A549 (cell line): Measurements from ENCODE around the gene OOEP. TPM values are rescaled to one million over a fixed set of nuclear protein-coding genes. Genes with fewer than 3 reads are reported as not detected.

ENCODE experiments used
- ATAC-seq, 2 experiments: fragments of 200-7000 bp in 1 of 2; fragments of >200 bp in 1 of 2; cut with Nextera tagmentation in 1 of 2; cut with Tn5 transposase in 1 of 2; 3 replicates each; pipeline versions ENCODE4 v1.8.0 to v1.9.1; 2018 to 2020; ENCODE audit warnings: mild to moderate bottlenecking in 1 of 2, moderate library complexity in 1 of 2
- CTCF ChIA-PET: fragments of 300-600 bp; sonication (Branson Sonifier 250); formaldehyde crosslinking; extraction: SDS; loops from one replicate; lab custom pipeline; 2021; ENCODE audit warnings: antibody characterized with exemption, inconsistent platforms; lab: Yijun Ruan, JAX
- POLR2A ChIA-PET: fragments of 350-600 bp; formaldehyde crosslinking; extraction: SDS; loops from one replicate; lab custom pipeline; 2021; ENCODE audit warnings: antibody characterized with exemption, inconsistent platforms; lab: Yijun Ruan, JAX
- DNase-seq, 2 experiments: peaks; one replicate each; pipeline versions ENCODE4 v3.0.0 to v3.0.0-alpha.2; 2011 to 2016; ENCODE audit warnings: low read depth in 1 of 2, low spot score in 1 of 2
- FAIRE-seq: peaks from 2 replicates; lab custom pipeline; 2011; peaks lifted over from hg19 to GRCh38; lab: Jason Lieb, UNC
- H3K27ac ChIP-seq, 2 experiments: fragments of >200 bp; sonication (Bioruptor Twin); formaldehyde crosslinking; 3 replicates each; pipeline ENCODE4 v1.5.1; 2016 to 2017
- H3K4me1 ChIP-seq: fragments of >200 bp; sonication (Bioruptor Twin); formaldehyde crosslinking; 3 replicates; pipeline ENCODE4 v1.6.1; 2016
- H3K4me2 ChIP-seq: fragments of >200 bp; sonication (Bioruptor Twin); formaldehyde crosslinking; 3 replicates; pipeline ENCODE4 v1.6.1; 2016
- H3K4me3 ChIP-seq: fragments of >200 bp; sonication (Bioruptor Twin); formaldehyde crosslinking; 3 replicates; pipeline ENCODE4 v1.5.1; 2016
- H3K9me3 ChIP-seq: fragments of >200 bp; sonication (Bioruptor Twin); formaldehyde crosslinking; 3 replicates; pipeline ENCODE4 v1.6.1; 2016
- BCL3 ChIP-seq: fragments of >200 bp; sonication (Bioruptor Twin); formaldehyde crosslinking; IDR thresholded peaks from 3 replicates; pipeline ENCODE4 v1.6.1; 2016
- BHLHE40 ChIP-seq: IDR thresholded peaks from 2 replicates; pipeline ENCODE4 v1.6.1; 2012; ENCODE audit warnings: low read depth, low read length, inconsistent platforms
- CBX2 ChIP-seq: fragments of 200-600 bp; sonication (generic); IDR thresholded peaks from 2 replicates; pipeline ENCODE4 v1.6.1; 2016; ENCODE audit warnings: low read depth, mild to moderate bottlenecking, borderline replicate concordance
- CBX8 ChIP-seq: fragments of 200-600 bp; sonication (generic); IDR thresholded peaks from 2 replicates; pipeline ENCODE4 v1.6.1; 2016
- CHD4 ChIP-seq: fragments of 200-600 bp; sonication (generic); IDR thresholded peaks from 2 replicates; pipeline ENCODE4 v1.6.1; 2016; ENCODE audit warnings: antibody characterized with exemption, mild to moderate bottlenecking, borderline replicate concordance
- ESRRA ChIP-seq: fragments of 150-350 bp; IDR thresholded peaks from 2 replicates; pipeline ENCODE4 v1.6.1; 2014; ENCODE audit warnings: mild to moderate bottlenecking, low read length, borderline replicate concordance
- FOXS1 ChIP-seq: fragments of 250-450 bp; sonication (Bioruptor Pico); IDR thresholded peaks from 2 replicates; pipeline ENCODE4 v1.5.0; 2020; ENCODE audit warnings: mild to moderate bottlenecking, moderate library complexity
- GATA3 ChIP-seq: IDR thresholded peaks from 2 replicates; pipeline ENCODE4 v1.6.1; 2012; ENCODE audit warnings: borderline replicate concordance
- HDAC2 ChIP-seq: fragments of 200-600 bp; sonication (generic); IDR thresholded peaks from 2 replicates; pipeline ENCODE4 v1.6.1; 2016
- HEYL ChIP-seq: fragments of 250-450 bp; sonication (Bioruptor Pico); IDR thresholded peaks from 2 replicates; pipeline ENCODE4 v1.8.0; 2021; ENCODE audit warnings: mild to moderate bottlenecking, moderate library complexity
- JUNB ChIP-seq: fragments of >200 bp; sonication (Bioruptor Twin); formaldehyde crosslinking; IDR thresholded peaks from 2 replicates; pipeline ENCODE4 v1.6.1; 2016
- MAFK ChIP-seq: fragments of 450-650 bp; IDR thresholded peaks from 2 replicates; pipeline ENCODE4 v1.6.1; 2014; ENCODE audit not compliant: partially characterized antibody
- PBX3 ChIP-seq: IDR thresholded peaks from 2 replicates; pipeline ENCODE4 v1.6.1; 2012
- PHF8 ChIP-seq: fragments of 200-600 bp; sonication (generic); IDR thresholded peaks from 2 replicates; pipeline ENCODE4 v1.6.1; 2016; ENCODE audit warnings: low read depth, mild to moderate bottlenecking, antibody characterized with exemption, moderate library complexity, borderline replicate concordance
- POLR2AphosphoS2 ChIP-seq: conservative IDR thresholded peaks from 2 replicates; pipeline ENCODE4 v1.6.1; 2012; ENCODE audit warnings: low read length, improper control_type of control experiment, inconsistent platforms
- RAD21 ChIP-seq, 2 experiments: fragments of >200 bp in 1 of 2; sonication (Bioruptor Twin) in 1 of 2; formaldehyde crosslinking in 1 of 2; IDR thresholded peaks in 1 of 2; conservative IDR thresholded peaks in 1 of 2; 2 replicates in 1 of 2; 3 replicates in 1 of 2; pipeline ENCODE4 v1.6.1; 2012 to 2018; ENCODE audit warnings: inconsistent platforms in 1 of 2
- RARB ChIP-seq: fragments of 250-450 bp; sonication (Bioruptor Pico); IDR thresholded peaks from 2 replicates; pipeline ENCODE4 v1.8.0; 2021; ENCODE audit warnings: mild to moderate bottlenecking, moderate library complexity
- RFX5 ChIP-seq: fragments of 450-650 bp; IDR thresholded peaks from 2 replicates; pipeline ENCODE4 v1.7.1; 2014; ENCODE audit warnings: antibody characterized with exemption, mild to moderate bottlenecking, moderate library complexity
- RNF2 ChIP-seq: fragments of 200-600 bp; sonication (generic); IDR thresholded peaks from 2 replicates; pipeline ENCODE4 v1.6.1; 2016; ENCODE audit warnings: low read depth, mild to moderate bottlenecking, antibody characterized with exemption, moderate library complexity, borderline replicate concordance
- SMC3 ChIP-seq: fragments of >200 bp; sonication (Bioruptor Twin); formaldehyde crosslinking; IDR thresholded peaks from 3 replicates; pipeline ENCODE4 v1.6.1; 2018; ENCODE audit warnings: inconsistent platforms
- SREBF2 ChIP-seq: fragments of 450-650 bp; IDR thresholded peaks from 2 replicates; pipeline ENCODE4 v1.6.1; 2014; ENCODE audit warnings: mild to moderate bottlenecking, moderate library complexity
- TP53 ChIP-seq: fragments of 250-450 bp; sonication (Bioruptor Pico); IDR thresholded peaks from 2 replicates; pipeline ENCODE4 v1.5.0; 2021; ENCODE audit warnings: mild to moderate bottlenecking, moderate library complexity
- USF2 ChIP-seq: fragments of 450-650 bp; IDR thresholded peaks from 2 replicates; pipeline ENCODE4 v1.6.1; 2014; ENCODE audit warnings: antibody characterized with exemption
- ZFP36 ChIP-seq: fragments of 450-650 bp; IDR thresholded peaks from 2 replicates; pipeline ENCODE4 v1.6.1; 2014; ENCODE audit warnings: borderline replicate concordance; ENCODE audit not compliant: partially characterized antibody
- ZSCAN20 ChIP-seq: fragments of 250-450 bp; sonication (Bioruptor Pico); IDR thresholded peaks from 2 replicates; pipeline ENCODE4 v1.8.0; 2022; ENCODE audit warnings: mild to moderate bottlenecking, moderate library complexity
- WGBS: methylation state at CpG from one replicate; pipeline ENCODE4 v1.1.6; 2017; ENCODE audit errors: missing lambda C conversion rate; 5-methylcytosine and 5-hydroxymethylcytosine counted together
- polyA plus RNA-seq, 4 experiments: library from polyadenylated mRNA; depleted of rRNA in 3 of 4; stranded (reverse); fragments of >200 nt; fragmentation: RNase III in 1 of 4; extraction: RNeasy Plus Mini Kit Qiagen cat#74134 plus additional on column Dnase treatment in 1 of 4; gene quantifications; 2 replicates in 3 of 4; 3 replicates in 1 of 4; pipeline ENCODE4 v1.2.3, GENCODE V29; 2011 to 2017
- TF ChIP-seq, protein P1 (sequence below): IDR thresholded peaks from 2 replicates; pipeline ENCODE4 v1.6.1; 2012; ENCODE audit warnings: low read depth, borderline replicate concordance
- TF ChIP-seq, protein P2 (sequence below): IDR thresholded peaks from 2 replicates; pipeline ENCODE4 v1.6.1; 2012
- TF ChIP-seq, protein P3 (sequence below): fragments of 150-350 bp; IDR thresholded peaks from 2 replicates; pipeline ENCODE4 v1.6.1; 2014; ENCODE audit warnings: low read depth, mild to moderate bottlenecking, low read length

OOEP gene
- polyA plus RNA-seq, 2 of the 4 experiments (the other 2 are of a cell fraction) = not detected

- WGBS = 18% methylated on average over 2 of the region's 2 CpGs
These were observed 29.6 kb downstream of the OOEP start for GRCh38 chr6:73340048-73340447.

GRCh38 chr6:73339340-73339739 lies 30.4 kb downstream of the OOEP start:
- Histone ChIP-seq H3K4me2 (no peak overlapping the region), H3K27ac (no peak overlapping the region)
- CTCF ChIA-PET = interaction anchor here (0.9 to 2.0 kb wide), 3 partner anchors 12 to 54 kb away, joined by 3 to 12 read pairs (median 5); no protein-coding TSS in a partner anchor
- FAIRE-seq (no peak), ATAC-seq (peak; percentile 59 to 77; a peak in 4 of 6 replicates)
- 71% methylated on average over 3 of the region's 3 CpGs for WGBS
- TF ChIP-seq ESRRA = no peak
- no peak for TF ChIP-seq POLR2AphosphoS2
- no peak for TF ChIP-seq RARB (CRISPR knock-in tag)
- no peak for TF ChIP-seq SMC3
- TF ChIP-seq RAD21 (conservative IDR thresholded peaks at IDR 0.05 in 1 of 2, IDR thresholded peaks at IDR 0.05 in 1 of 2) = no peak
- no peak for TF ChIP-seq PHF8
- TF ChIP-seq JUNB = no peak
- TF ChIP-seq HEYL (CRISPR knock-in tag) = no peak
- no peak for TF ChIP-seq TP53 (CRISPR knock-in tag)
- TF ChIP-seq CBX2 = no peak
- TF ChIP-seq, protein P1, sequence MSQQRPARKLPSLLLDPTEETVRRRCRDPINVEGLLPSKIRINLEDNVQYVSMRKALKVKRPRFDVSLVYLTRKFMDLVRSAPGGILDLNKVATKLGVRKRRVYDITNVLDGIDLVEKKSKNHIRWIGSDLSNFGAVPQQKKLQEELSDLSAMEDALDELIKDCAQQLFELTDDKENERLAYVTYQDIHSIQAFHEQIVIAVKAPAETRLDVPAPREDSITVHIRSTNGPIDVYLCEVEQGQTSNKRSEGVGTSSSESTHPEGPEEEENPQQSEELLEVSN = no peak
- TF ChIP-seq USF2 = no peak
- TF ChIP-seq SREBF2 = no peak
- TF ChIP-seq, protein P2, sequence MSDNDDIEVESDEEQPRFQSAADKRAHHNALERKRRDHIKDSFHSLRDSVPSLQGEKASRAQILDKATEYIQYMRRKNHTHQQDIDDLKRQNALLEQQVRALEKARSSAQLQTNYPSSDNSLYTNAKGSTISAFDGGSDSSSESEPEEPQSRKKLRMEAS = no peak
- TF ChIP-seq PBX3 = no peak
- TF ChIP-seq RFX5 = no peak
- TF ChIP-seq ZFP36 = no peak
- no peak for TF ChIP-seq BCL3
- no peak for TF ChIP-seq FOXS1 (CRISPR knock-in tag)
- TF ChIP-seq, protein P3, sequence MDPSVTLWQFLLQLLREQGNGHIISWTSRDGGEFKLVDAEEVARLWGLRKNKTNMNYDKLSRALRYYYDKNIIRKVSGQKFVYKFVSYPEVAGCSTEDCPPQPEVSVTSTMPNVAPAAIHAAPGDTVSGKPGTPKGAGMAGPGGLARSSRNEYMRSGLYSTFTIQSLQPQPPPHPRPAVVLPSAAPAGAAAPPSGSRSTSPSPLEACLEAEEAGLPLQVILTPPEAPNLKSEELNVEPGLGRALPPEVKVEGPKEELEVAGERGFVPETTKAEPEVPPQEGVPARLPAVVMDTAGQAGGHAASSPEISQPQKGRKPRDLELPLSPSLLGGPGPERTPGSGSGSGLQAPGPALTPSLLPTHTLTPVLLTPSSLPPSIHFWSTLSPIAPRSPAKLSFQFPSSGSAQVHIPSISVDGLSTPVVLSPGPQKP = no peak
- TF ChIP-seq, all 56 proteins: peak for 0
- DNase-seq = peak in 1 of 2 experiments; percentile 10
- Histone ChIP-seq H3K4me1 (0 out of 3 replicates have a peak, but pooled peaks cover 4% of the 10 kb centered on the region), H3K4me3 (no peak overlapping the region), H3K9me3 (no peaks in the 10 kb centered on the region)
- POLR2A ChIA-PET = no interaction called here

More at GRCh38 chr6:73340048-73340447, 29.6 kb downstream of the OOEP start:
- TF ChIP-seq BCL3 (no peak), RNF2 (no peak), CHD4 (no peak), BHLHE40 (no peak), SREBF2 (no peak), CBX8 (no peak), MAFK (no peak), ZSCAN20 (CRISPR knock-in tag) (no peak), HDAC2 (no peak), RFX5 (no peak), GATA3 (no peak)
- TF ChIP-seq, all 56 proteins: peak for 0
- no peak for DNase-seq
- Histone ChIP-seq H3K4me3 (no peak overlapping the region), H3K9me3 (no peaks in the 10 kb centered on the region), H3K27ac (no peak overlapping the region), H3K4me2 (no peak overlapping the region), H3K4me1 (0 out of 3 replicates have a peak, but pooled peaks cover 4% of the 10 kb centered on the region)
- CTCF ChIA-PET = interaction anchor here (1.9 kb wide), 1 partner anchor 13 kb away, joined by 5 read pairs; no protein-coding TSS in a partner anchor
- no peak for FAIRE-seq
- ATAC-seq = peak; percentile 39 to 42; a peak in 1 of 6 replicates
- POLR2A ChIA-PET = no interaction called here
